ENCODE results near the gene FCRL6. TPM values are rescaled to one million over a fixed set of nuclear protein-coding genes. Genes with fewer than 3 reads are reported as not detected.

FCRL6 gene
- polyA plus RNA-seq, 1 donor (not counting 4 experiments of a cell fraction or from before 2014, with no cell fraction given) = not detected

- TF ChIP-seq CTCF (optimal IDR thresholded peaks at IDR 0.05 in 1 of 3, IDR thresholded peaks at IDR 0.05 in 1 of 3, conservative IDR thresholded peaks at IDR 0.05 in 1 of 3; ENCODE audit: extremely low read depth in 1 of 3, insufficient read depth in 2 of 3, low read length in 3 of 3) (no peak), EZH2 (IDR thresholded peaks at IDR 0.05; ENCODE audit: low read length) (no peak)
- no peaks in the 10 kb centered on the region for H3K9me1 ChIP-seq (ENCODE audit: control insufficient read depth, extremely low read depth, insufficient read depth, low read length)
- no peaks in the 10 kb centered on the region for H4K20me1 ChIP-seq (ENCODE audit: control insufficient read depth, extremely low read depth, insufficient read depth, low read length)
- peaks cover under 1% of the 10 kb centered on the region for H3K27me3 ChIP-seq (ENCODE audit: control insufficient read depth, extremely low read depth, insufficient read depth, low read length)
- DNase-seq (ENCODE audit: low read depth, low spot score) (no peak), FAIRE-seq (no peak)
- H3K9ac ChIP-seq (ENCODE audit: control insufficient read depth, extremely low read depth, insufficient read depth, low read length) = no peak overlapping the region
- no peak overlapping the region for H2AFZ ChIP-seq (ENCODE audit: control insufficient read depth, low read length)
- no peak overlapping the region for H3K4me2 ChIP-seq (ENCODE audit: control insufficient read depth, extremely low read depth, insufficient read depth, low read depth, low read length)
- no peak overlapping the region for H3K27ac ChIP-seq (ENCODE audit: control insufficient read depth, insufficient read depth, low read length)
- H3K9me3 ChIP-seq (ENCODE audit: control insufficient read depth, low read depth, low read length) = no peaks in the 10 kb centered on the region
- H3K4me3 ChIP-seq (ENCODE audit: control insufficient read depth in 2 of 3, extremely low read depth in 1 of 3, insufficient read depth in 2 of 3, low read depth in 1 of 3, low read length in 3 of 3) = no peak overlapping the region
- H3K4me1 ChIP-seq (ENCODE audit: control insufficient read depth, extremely low read depth, insufficient read depth, low read length) = peaks cover 6% of the 10 kb centered on the region
- H3K79me2 ChIP-seq (ENCODE audit: control insufficient read depth, insufficient read depth, low read length) = no peaks in the 10 kb centered on the region
- no peaks in the 10 kb centered on the region for H3K36me3 ChIP-seq (ENCODE audit: control insufficient read depth in 2 of 2, extremely low read depth in 1 of 2, insufficient read depth in 2 of 2, low read length in 2 of 2)
- dilution Hi-C loops (cut with MboI; ENCODE audit: extremely low pct_ligation_motif_present, low sequenced_read_pairs) = no loop called here
Observed at GRCh38 chr1:159828581-159829272, 26.6 kb downstream of the FCRL6 start.

- Histone ChIP-seq H3K27ac (ENCODE audit: control insufficient read depth, insufficient read depth, low read length) (no peak overlapping the region), H3K9ac (ENCODE audit: control insufficient read depth, extremely low read depth, insufficient read depth, low read length) (no peak overlapping the region), H3K79me2 (ENCODE audit: control insufficient read depth, insufficient read depth, low read length) (no peaks in the 10 kb centered on the region), H3K4me1 (ENCODE audit: control insufficient read depth, extremely low read depth, insufficient read depth, low read length) (peaks cover 6% of the 10 kb centered on the region), H2AFZ (ENCODE audit: control insufficient read depth, low read length) (no peak overlapping the region), H4K20me1 (ENCODE audit: control insufficient read depth, extremely low read depth, insufficient read depth, low read length) (no peaks in the 10 kb centered on the region), H3K9me1 (ENCODE audit: control insufficient read depth, extremely low read depth, insufficient read depth, low read length) (no peaks in the 10 kb centered on the region), H3K4me2 (ENCODE audit: control insufficient read depth, extremely low read depth, insufficient read depth, low read depth, low read length) (no peak overlapping the region), H3K4me3 (ENCODE audit: control insufficient read depth in 2 of 3, extremely low read depth in 1 of 3, insufficient read depth in 2 of 3, low read depth in 1 of 3, low read length in 3 of 3) (no peak overlapping the region), H3K27me3 (ENCODE audit: control insufficient read depth, extremely low read depth, insufficient read depth, low read length) (no peaks in the 10 kb centered on the region), H3K9me3 (ENCODE audit: control insufficient read depth, low read depth, low read length) (no peaks in the 10 kb centered on the region), H3K36me3 (ENCODE audit: control insufficient read depth in 2 of 2, extremely low read depth in 1 of 2, insufficient read depth in 2 of 2, low read length in 2 of 2) (no peaks in the 10 kb centered on the region)
- dilution Hi-C loops (cut with MboI; ENCODE audit: extremely low pct_ligation_motif_present, low sequenced_read_pairs) = no loop called here
- FAIRE-seq = no peak
- peak; percentile 35 to 59 (median 37) for TF ChIP-seq CTCF (optimal IDR thresholded peaks at IDR 0.05 in 1 of 3, IDR thresholded peaks at IDR 0.05 in 1 of 3, conservative IDR thresholded peaks at IDR 0.05 in 1 of 3; ENCODE audit: extremely low read depth in 1 of 3, insufficient read depth in 2 of 3, low read length in 3 of 3)
- TF ChIP-seq EZH2 (IDR thresholded peaks at IDR 0.05; ENCODE audit: low read length) = no peak
- no peak for DNase-seq (ENCODE audit: low read depth, low spot score)
Observed at GRCh38 chr1:159829273-159829634, 27.1 kb downstream of the FCRL6 start.
